NCI-H774 (cell line): Measurements from ENCODE around the gene ZNF614.
"Not testable (repeated sequence)": the region's sequence is repeated elsewhere in the genome, so short reads cannot be mapped to it uniquely, and the experiment has no call there.

Experiments
- DNase-seq: peaks from one replicate; lab custom pipeline; 2025; lab: John Stamatoyannopoulos, UW

The ZNF614 gene

GRCh38 chr19:52028027-52028779 lies at the start of gene ZNF614:
TSS of gene ZNF614 (minus strand) at chr19:52028379. CDS start at chr19:52025745, 2,634 bp downstream.
- peak; percentile 80 for DNase-seq

GRCh38 chr19:52070496-52070895 lies 42.3 kb upstream of the ZNF614 start:
- DNase-seq: no peak

- no peak for DNase-seq
Observed at GRCh38 chr19:52069653-52070052, 41.5 kb upstream of the ZNF614 start.

GRCh38 chr19:52066258-52066863 lies 38.2 kb upstream of the ZNF614 start:
- DNase-seq: no peak

GRCh38 chr19:52065399-52065798 lies 37.2 kb upstream of the ZNF614 start:
- no peak for DNase-seq

GRCh38 chr19:52056480-52056879 lies 28.3 kb upstream of the ZNF614 start:
- DNase-seq: not testable (repeated sequence)

GRCh38 chr19:52051736-52052135 lies 23.6 kb upstream of the ZNF614 start:
- DNase-seq: not testable (repeated sequence)

GRCh38 chr19:52048555-52049501 lies 20.6 kb upstream of the ZNF614 start, which contains the start of gene ZNF432:
TSS of gene ZNF432 (minus strand) at chr19:52048838. CDS start at chr19:52046868, 1,970 bp downstream.
- DNase-seq: peak; percentile 90

GRCh38 chr19:52039169-52039568 lies 11.0 kb upstream of the ZNF614 start:
- DNase-seq: no peak

GRCh38 chr19:52034051-52034728 lies 6.0 kb upstream of the ZNF614 start:
- no peak for DNase-seq

GRCh38 chr19:52028780-52029123 lies 573 bp upstream of the ZNF614 start:
- no peak for DNase-seq

GRCh38 chr19:52026255-52026990 lies 1.8 kb downstream of the ZNF614 start:
- DNase-seq: not testable (repeated sequence)

GRCh38 chr19:52024478-52024877 lies 3.7 kb downstream of the ZNF614 start:
- not testable (repeated sequence) for DNase-seq

- no peak for DNase-seq
Observed at GRCh38 chr19:52022193-52022592, 6.0 kb downstream of the ZNF614 start.

GRCh38 chr19:52020506-52020905 lies 7.7 kb downstream of the ZNF614 start:
- DNase-seq: no peak

GRCh38 chr19:52010674-52011073 lies 17.5 kb downstream of the ZNF614 start:
- DNase-seq: no peak

- DNase-seq: peak; percentile 81
Observed at GRCh38 chr19:52007806-52008557, 20.2 kb downstream of the ZNF614 start, which contains the start of gene ZNF615. TSS of gene ZNF615 (minus strand) at chr19:52008211. CDS start at chr19:52003711, 4,500 bp downstream.

GRCh38 chr19:52007451-52007805 lies 20.8 kb downstream of the ZNF614 start:
- DNase-seq: no peak

GRCh38 chr19:51994048-51994644 lies 34.0 kb downstream of the ZNF614 start:
- DNase-seq: no peak

- DNase-seq: no peak
Observed at GRCh38 chr19:51993422-51993821, 34.8 kb downstream of the ZNF614 start.
